ENCODE results near the gene DCAF11. TPM values are rescaled to one million over a fixed set of nuclear protein-coding genes. Genes with fewer than 3 reads are reported as not detected.

The DCAF11 gene
- polyA plus RNA-seq, 3 donors, result 45.6 to 56.6 (median 48.8) TPM

DNA sequence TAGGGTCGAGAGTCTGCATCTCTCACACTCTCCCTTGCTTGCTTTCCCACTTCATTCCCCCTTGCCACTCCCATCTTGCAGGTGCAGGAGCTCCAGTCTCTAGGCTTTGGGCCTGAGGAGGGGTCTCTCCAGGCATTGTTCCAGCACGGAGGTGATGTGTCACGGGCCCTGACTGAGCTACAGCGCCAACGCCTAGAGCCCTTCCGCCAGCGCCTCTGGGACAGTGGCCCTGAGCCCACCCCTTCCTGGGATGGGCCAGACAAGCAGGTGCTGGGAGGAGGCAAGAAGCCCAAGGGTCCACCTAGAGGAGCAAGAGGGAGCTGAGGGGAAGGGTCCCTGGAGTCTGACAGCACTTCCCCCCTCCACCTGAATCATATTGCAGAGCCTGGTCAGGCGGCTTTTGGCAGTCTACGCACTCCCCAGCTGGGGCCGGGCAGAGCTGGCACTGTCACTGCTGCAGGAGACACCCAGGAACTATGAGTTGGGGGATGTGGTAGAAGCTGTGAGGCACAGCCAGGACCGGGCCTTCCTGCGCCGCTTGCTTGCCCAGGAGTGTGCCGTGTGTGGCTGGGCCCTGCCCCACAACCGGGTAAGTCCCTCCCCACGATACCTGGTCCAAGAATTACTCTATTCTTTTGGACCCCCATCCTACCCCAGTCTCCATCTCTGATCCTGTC lies 37.0 kb downstream of the DCAF11 start:
- no peak overlapping the region for H3K4me3 ChIP-seq (replicated peaks in 1 of 3; ENCODE audit: low read depth in 2 of 3, low read length in 3 of 3)
- H3K36me3 ChIP-seq (replicated peaks in 1 of 2; ENCODE audit: control insufficient read depth in 1 of 2, insufficient read depth in 2 of 2, low read length in 2 of 2), result peaks cover 65 to 73% of the 10 kb centered on the region in 2 donors
- H3K36me3 Mint-ChIP-seq, result peaks cover 60 to 77% of the 10 kb centered on the region in 2 donors
- H3K27me3 ChIP-seq (ENCODE audit: control insufficient read depth in 2 of 2, insufficient read depth in 2 of 2, low read length in 2 of 2), result no peaks in the 10 kb centered on the region
- no peaks in the 10 kb centered on the region for H3K9me3 ChIP-seq (replicated peaks in 1 of 2; ENCODE audit: control insufficient read depth in 1 of 2, insufficient read depth in 1 of 2, low read length in 2 of 2)
- H3K4me2 ChIP-seq (replicated peaks; ENCODE audit: extremely low read depth, low read length, poor library complexity, severe bottlenecking), result no peak overlapping the region
- WGBS (ENCODE audit: insufficient coverage), result 97% methylated on average over 6 of the region's 16 CpGs
- no peak overlapping the region for H2AFZ ChIP-seq (ENCODE audit: insufficient read depth, low read depth, low read length, poor library complexity, severe bottlenecking)
- peak overlapping the region in 2 of 7 donors; percentile 50 to 57 for H3K27ac Mint-ChIP-seq
- H3K79me2 ChIP-seq (ENCODE audit: insufficient read depth, low read length), result peaks cover 49% of the 10 kb centered on the region
- H3K4me3 Mint-ChIP-seq, result no peak overlapping the region
- DNase-seq, result no peak
- H3K9me3 Mint-ChIP-seq, result no peaks in the 10 kb centered on the region
- H3K9ac ChIP-seq (ENCODE audit: insufficient read depth, low read length, poor library complexity, severe bottlenecking), result no peak overlapping the region
- peaks cover 12 to 19% of the 10 kb centered on the region in 2 donors for H3K4me1 ChIP-seq (ENCODE audit: control insufficient read depth in 1 of 2, insufficient read depth in 2 of 2, low read length in 2 of 2)
- TF ChIP-seq, protein P1, sequence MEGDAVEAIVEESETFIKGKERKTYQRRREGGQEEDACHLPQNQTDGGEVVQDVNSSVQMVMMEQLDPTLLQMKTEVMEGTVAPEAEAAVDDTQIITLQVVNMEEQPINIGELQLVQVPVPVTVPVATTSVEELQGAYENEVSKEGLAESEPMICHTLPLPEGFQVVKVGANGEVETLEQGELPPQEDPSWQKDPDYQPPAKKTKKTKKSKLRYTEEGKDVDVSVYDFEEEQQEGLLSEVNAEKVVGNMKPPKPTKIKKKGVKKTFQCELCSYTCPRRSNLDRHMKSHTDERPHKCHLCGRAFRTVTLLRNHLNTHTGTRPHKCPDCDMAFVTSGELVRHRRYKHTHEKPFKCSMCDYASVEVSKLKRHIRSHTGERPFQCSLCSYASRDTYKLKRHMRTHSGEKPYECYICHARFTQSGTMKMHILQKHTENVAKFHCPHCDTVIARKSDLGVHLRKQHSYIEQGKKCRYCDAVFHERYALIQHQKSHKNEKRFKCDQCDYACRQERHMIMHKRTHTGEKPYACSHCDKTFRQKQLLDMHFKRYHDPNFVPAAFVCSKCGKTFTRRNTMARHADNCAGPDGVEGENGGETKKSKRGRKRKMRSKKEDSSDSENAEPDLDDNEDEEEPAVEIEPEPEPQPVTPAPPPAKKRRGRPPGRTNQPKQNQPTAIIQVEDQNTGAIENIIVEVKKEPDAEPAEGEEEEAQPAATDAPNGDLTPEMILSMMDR (IDR thresholded peaks at IDR 0.05), result no peak
- intact Hi-C loops (cut with micrococcal nuclease), result no loop called here
- peaks cover 45% of the 10 kb centered on the region for H4K20me1 ChIP-seq (ENCODE audit: insufficient read depth, low read length)
- H3K27ac ChIP-seq (ENCODE audit: low read depth in 1 of 2, low read length in 2 of 2), result no peak overlapping the region
- H3K27me3 Mint-ChIP-seq (ENCODE audit: low read depth in 3 of 3), result peaks cover 0 to 2% (median 0%) of the 10 kb centered on the region in 3 donors
- peaks cover 26% of the 10 kb centered on the region for H3K4me1 Mint-ChIP-seq

DNA sequence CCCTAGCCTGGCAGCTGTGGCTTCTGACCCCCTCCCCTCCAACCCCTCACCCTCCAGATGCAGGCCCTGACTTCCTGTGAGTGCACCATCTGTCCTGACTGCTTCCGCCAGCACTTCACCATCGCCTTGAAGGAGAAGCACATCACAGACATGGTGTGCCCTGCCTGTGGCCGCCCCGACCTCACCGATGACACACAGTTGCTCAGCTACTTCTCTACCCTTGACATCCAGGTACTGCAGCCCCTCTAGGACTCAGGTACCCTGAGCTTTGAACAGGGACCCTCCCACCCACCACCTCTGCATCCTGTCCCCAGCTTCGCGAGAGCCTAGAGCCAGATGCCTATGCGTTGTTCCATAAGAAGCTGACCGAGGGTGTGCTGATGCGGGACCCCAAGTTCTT lies 40.5 kb downstream of the DCAF11 start:
- intact Hi-C loops (cut with micrococcal nuclease), result no loop called here
- 92% methylated on average over 10 of the region's 10 CpGs for WGBS (ENCODE audit: insufficient coverage)
- peak overlapping the region in 4 of 7 donors; percentile 26 to 80 (median 42) for H3K27ac Mint-ChIP-seq

More for the DNA sequence above, 40.5 kb downstream of the DCAF11 start:
- Mint-ChIP-seq H3K9me3 (no peaks in the 10 kb centered on the region), H3K36me3 (peaks cover 65 to 92% of the 10 kb centered on the region in 2 donors), H3K27me3 (ENCODE audit: low read depth in 3 of 3) (peaks cover 0 to 2% (median 0%) of the 10 kb centered on the region in 3 donors), H3K4me3 (no peak overlapping the region), H3K4me1 (peaks cover 9% of the 10 kb centered on the region)
- H3K36me3 ChIP-seq (replicated peaks in 1 of 2; ENCODE audit: control insufficient read depth in 1 of 2, insufficient read depth in 2 of 2, low read length in 2 of 2), result peaks cover 78 to 86% of the 10 kb centered on the region in 2 donors
- peaks cover under 1 to 5% of the 10 kb centered on the region in 2 donors for H3K4me1 ChIP-seq (ENCODE audit: control insufficient read depth in 1 of 2, insufficient read depth in 2 of 2, low read length in 2 of 2)
- H3K27me3 ChIP-seq (ENCODE audit: control insufficient read depth in 2 of 2, insufficient read depth in 2 of 2, low read length in 2 of 2), result no peaks in the 10 kb centered on the region
- peaks cover 22% of the 10 kb centered on the region for H3K79me2 ChIP-seq (ENCODE audit: insufficient read depth, low read length)
- no peak overlapping the region for H3K4me3 ChIP-seq (replicated peaks in 1 of 3; ENCODE audit: low read depth in 2 of 3, low read length in 3 of 3)
- no peak overlapping the region for H3K4me2 ChIP-seq (replicated peaks; ENCODE audit: extremely low read depth, low read length, poor library complexity, severe bottlenecking)
- TF ChIP-seq, protein P1 (IDR thresholded peaks at IDR 0.05), result no peak
- no peak for DNase-seq
- H3K27ac ChIP-seq (ENCODE audit: low read depth in 1 of 2, low read length in 2 of 2), result peak overlapping the region in 1 of 2 donors; percentile 20
- no peaks in the 10 kb centered on the region for H3K9me3 ChIP-seq (replicated peaks in 1 of 2; ENCODE audit: control insufficient read depth in 1 of 2, insufficient read depth in 1 of 2, low read length in 2 of 2)
- peaks cover 21% of the 10 kb centered on the region for H4K20me1 ChIP-seq (ENCODE audit: insufficient read depth, low read length)
- no peak overlapping the region for H2AFZ ChIP-seq (ENCODE audit: insufficient read depth, low read depth, low read length, poor library complexity, severe bottlenecking)
- H3K9ac ChIP-seq (ENCODE audit: insufficient read depth, low read length, poor library complexity, severe bottlenecking), result no peak overlapping the region
